SK-N-SH treated with all-trans-retinoic acid at 6 μM for 48 hours (cell line): ENCODE results near the gene CISD1.
"Not testable (repeated sequence)": the region's sequence is repeated elsewhere in the genome, so short reads cannot be mapped to it uniquely, and the experiment has no call there.

ENCODE experiments used
- ATAC-seq: fragments of 200-7000 bp; cut with Tn5 transposase; 3 replicates; pipeline ENCODE4 v1.9.1; 2020; ENCODE audit warnings: mild to moderate bottlenecking, moderate library complexity
- ARNTL ChIP-seq: fragments of 450-650 bp; formaldehyde crosslinking; IDR thresholded peaks from 2 replicates; pipeline ENCODE4 v1.5.0; 2020; ENCODE audit warnings: low read depth, mild to moderate bottlenecking, moderate library complexity, borderline replicate concordance
- BACH2 ChIP-seq: fragments of 250-450 bp; sonication (Bioruptor Pico); IDR thresholded peaks from 2 replicates; pipeline ENCODE4 v1.9.0; 2021; ENCODE audit warnings: mild to moderate bottlenecking, borderline replicate concordance
- CREB5 ChIP-seq: fragments of 250-450 bp; sonication (Bioruptor Pico); IDR thresholded peaks from 2 replicates; pipeline ENCODE4 v1.5.1; 2020; ENCODE audit warnings: low read depth, mild to moderate bottlenecking, moderate library complexity
- CSDC2 ChIP-seq: fragments of 250-450 bp; sonication (Bioruptor Pico); IDR thresholded peaks from 2 replicates; pipeline ENCODE4 v1.5.0; 2020; ENCODE audit warnings: mild to moderate bottlenecking, moderate library complexity
- ESRRG ChIP-seq: fragments of 250-450 bp; sonication (Bioruptor Pico); IDR thresholded peaks from 2 replicates; pipeline ENCODE4 v1.6.1; 2021; ENCODE audit warnings: mild to moderate bottlenecking
- GLIS3 ChIP-seq: fragments of 250-450 bp; sonication (Bioruptor Pico); IDR thresholded peaks from 2 replicates; pipeline ENCODE4 v1.5.0; 2020; ENCODE audit warnings: mild to moderate bottlenecking, moderate library complexity
- ISL1 ChIP-seq: fragments of 250-450 bp; sonication (Bioruptor Pico); IDR thresholded peaks from 2 replicates; pipeline ENCODE4 v2.1.2; 2022; ENCODE audit warnings: mild to moderate bottlenecking, moderate library complexity
- OSR1 ChIP-seq: fragments of 250-450 bp; sonication (Bioruptor Pico); IDR thresholded peaks from 2 replicates; pipeline ENCODE4 v1.8.0; 2022; ENCODE audit warnings: moderate library complexity, mild to moderate bottlenecking, inconsistent platforms
- PATZ1 ChIP-seq: fragments of 250-450 bp; sonication (Bioruptor Pico); IDR thresholded peaks from 2 replicates; pipeline ENCODE4 v1.8.0; 2020; ENCODE audit warnings: mild to moderate bottlenecking, moderate library complexity, borderline replicate concordance
- POU6F1 ChIP-seq: fragments of 250-450 bp; sonication (Bioruptor Pico); IDR thresholded peaks from 2 replicates; pipeline ENCODE4 v1.8.0; 2021; ENCODE audit warnings: low read depth, mild to moderate bottlenecking, moderate library complexity, borderline replicate concordance
- PPARA ChIP-seq: fragments of 250-450 bp; sonication (Bioruptor Pico); IDR thresholded peaks from 2 replicates; pipeline ENCODE4 v1.5.0; 2020; ENCODE audit warnings: mild to moderate bottlenecking, borderline replicate concordance
- RARB ChIP-seq: fragments of 250-450 bp; sonication (Bioruptor Pico); IDR thresholded peaks from 2 replicates; pipeline ENCODE4 v1.8.0; 2021; ENCODE audit warnings: mild to moderate bottlenecking, moderate library complexity
- SNAI2 ChIP-seq: fragments of 250-450 bp; sonication (Bioruptor Pico); IDR thresholded peaks from 2 replicates; pipeline ENCODE4 v1.5.0; 2020; ENCODE audit warnings: mild to moderate bottlenecking, moderate library complexity
- TCF4 ChIP-seq: fragments of 250-450 bp; sonication (Bioruptor Pico); IDR thresholded peaks from 2 replicates; pipeline ENCODE4 v1.8.0; 2021; ENCODE audit warnings: mild to moderate bottlenecking, moderate library complexity, borderline replicate concordance
- TSHZ2 ChIP-seq: fragments of 250-450 bp; sonication (Bioruptor Pico); IDR thresholded peaks from 2 replicates; pipeline ENCODE4 v1.5.0; 2020; ENCODE audit warnings: mild to moderate bottlenecking, moderate library complexity
- ZC3H10 ChIP-seq: fragments of 250-450 bp; sonication (Bioruptor Pico); IDR thresholded peaks from 2 replicates; pipeline ENCODE4 v1.5.1; 2021; ENCODE audit warnings: mild to moderate bottlenecking, moderate library complexity
- ZFP3 ChIP-seq: fragments of 250-450 bp; sonication (Bioruptor Pico); IDR thresholded peaks from 2 replicates; pipeline ENCODE4 v1.5.0; 2020; ENCODE audit warnings: mild to moderate bottlenecking, moderate library complexity
- ZNF565 ChIP-seq: fragments of 450-650 bp; formaldehyde crosslinking; conservative IDR thresholded peaks from 2 replicates; pipeline ENCODE4 v1.5.0; 2020; ENCODE audit warnings: low read depth, mild to moderate bottlenecking, moderate library complexity
- ZNF8 ChIP-seq: fragments of 450-650 bp; formaldehyde crosslinking; IDR thresholded peaks from 2 replicates; pipeline ENCODE4 v1.5.0; 2020; ENCODE audit warnings: mild to moderate bottlenecking, moderate library complexity

The CISD1 gene

GRCh38 chr10:58253184-58253583 lies 15.8 kb upstream of the CISD1 start (continued):
- no peak for TF ChIP-seq POU6F1 (CRISPR knock-in tag)
- no peak for TF ChIP-seq ARNTL (CRISPR knock-in tag)
- TF ChIP-seq ZNF8 (CRISPR knock-in tag), result no peak

- no peak for ATAC-seq
- TF ChIP-seq CREB5 (CRISPR knock-in tag), result no peak
- TF ChIP-seq BACH2 (CRISPR knock-in tag), result no peak
- no peak for TF ChIP-seq ZNF8 (CRISPR knock-in tag)
- no peak for TF ChIP-seq ZFP3 (CRISPR knock-in tag)
- TF ChIP-seq ISL1 (CRISPR knock-in tag), result no peak
- TF ChIP-seq SNAI2 (CRISPR knock-in tag), result no peak
- no peak for TF ChIP-seq OSR1 (CRISPR knock-in tag)
- TF ChIP-seq, all 23 proteins: peak for 0
Observed at GRCh38 chr10:58254644-58255043, 14.3 kb upstream of the CISD1 start.

GRCh38 chr10:58256013-58256780 lies 12.8 kb upstream of the CISD1 start:
- not testable (repeated sequence) for ATAC-seq

GRCh38 chr10:58258977-58259692 lies 9.8 kb upstream of the CISD1 start:
- TF ChIP-seq RARB (CRISPR knock-in tag) (no peak), CREB5 (CRISPR knock-in tag) (no peak), ESRRG (CRISPR knock-in tag) (no peak), ZNF8 (CRISPR knock-in tag) (no peak), ARNTL (CRISPR knock-in tag) (no peak), POU6F1 (CRISPR knock-in tag) (no peak), SNAI2 (CRISPR knock-in tag) (no peak), ISL1 (CRISPR knock-in tag) (no peak), BACH2 (CRISPR knock-in tag) (no peak), CSDC2 (no peak), GLIS3 (CRISPR knock-in tag) (no peak), ZFP3 (CRISPR knock-in tag) (no peak)

GRCh38 chr10:58260334-58260733 lies 8.6 kb upstream of the CISD1 start:
- ATAC-seq, result no peak
- TF ChIP-seq CREB5 (CRISPR knock-in tag), result no peak
- TF ChIP-seq GLIS3 (CRISPR knock-in tag), result no peak
- TF ChIP-seq PPARA (CRISPR knock-in tag), result no peak
- TF ChIP-seq BACH2 (CRISPR knock-in tag), result no peak
- TF ChIP-seq ZNF565, result no peak
- TF ChIP-seq TCF4 (CRISPR knock-in tag), result no peak
- TF ChIP-seq ZC3H10, result no peak
- TF ChIP-seq TSHZ2 (CRISPR knock-in tag), result no peak
- TF ChIP-seq CSDC2, result no peak
- TF ChIP-seq PATZ1 (CRISPR knock-in tag), result no peak

More at GRCh38 chr10:58258977-58259692, 9.8 kb upstream of the CISD1 start:
- ATAC-seq, result no peak
